H9 (cell line): ENCODE results near the gene BRS3. TPM values are rescaled to one million over a fixed set of nuclear protein-coding genes. Genes with fewer than 3 reads are reported as not detected.

Source experiments
- DNase-seq: peaks from one replicate; pipeline ENCODE4 v3.0.0-alpha.2; 2017
- H2AFZ ChIP-seq: one replicate; pipeline ENCODE4 v1.6.1; 2013; ENCODE audit warnings: mild to moderate bottlenecking, low read length, control low read depth, moderate library complexity
- H2AK5ac ChIP-seq: 2 replicates; pipeline ENCODE4 v1.6.1; 2013; ENCODE audit warnings: low read length, control low read depth, mixed read lengths; ENCODE audit not compliant: insufficient read length
- H2BK120ac ChIP-seq: one replicate; pipeline ENCODE4 v1.6.1; 2013; ENCODE audit warnings: low read depth, mild to moderate bottlenecking, low read length, control low read depth, inconsistent platforms; ENCODE audit not compliant: poor library complexity, severe bottlenecking
- H2BK12ac ChIP-seq: 2 replicates; pipeline ENCODE4 v1.6.1; 2013; ENCODE audit warnings: low read length, control low read depth, mixed read lengths, low read depth; ENCODE audit not compliant: insufficient read length
- H2BK15ac ChIP-seq: 2 replicates; pipeline ENCODE4 v1.6.1; 2013; ENCODE audit warnings: low read depth, low read length, control low read depth
- H2BK20ac ChIP-seq: one replicate; pipeline ENCODE4 v1.6.1; 2013; ENCODE audit warnings: low read depth, mild to moderate bottlenecking, low read length, control low read depth, inconsistent platforms; ENCODE audit not compliant: poor library complexity, severe bottlenecking
- H2BK5ac ChIP-seq: 2 replicates; pipeline ENCODE4 v1.6.1; 2013; ENCODE audit warnings: low read length, control low read depth, mixed read lengths; ENCODE audit not compliant: insufficient read length
- H3K14ac ChIP-seq: 2 replicates; pipeline ENCODE4 v1.6.1; 2013; ENCODE audit warnings: low read length, control low read depth; ENCODE audit not compliant: insufficient read depth
- H3K18ac ChIP-seq: 2 replicates; pipeline ENCODE4 v1.6.1; 2013; ENCODE audit warnings: low read depth, mild to moderate bottlenecking, mixed read lengths, low read length, control low read depth; ENCODE audit not compliant: insufficient read length
- H3K23ac ChIP-seq: 2 replicates; pipeline ENCODE4 v1.6.1; 2013; ENCODE audit warnings: low read length, control low read depth, mixed read lengths, low read depth; ENCODE audit not compliant: insufficient read length
- H3K23me2 ChIP-seq: 2 replicates; pipeline ENCODE4 v1.6.1; 2013; ENCODE audit warnings: low read depth, mild to moderate bottlenecking, mixed read lengths, low read length, control low read depth; ENCODE audit not compliant: insufficient read length, poor library complexity, severe bottlenecking
- H3K27ac ChIP-seq: 2 replicates; pipeline ENCODE4 v1.5.1; 2013; ENCODE audit warnings: low read length, control low read depth, mixed read lengths, low read depth; ENCODE audit not compliant: insufficient read length
- H3K27me3 ChIP-seq: 2 replicates; pipeline ENCODE4 v1.6.1; 2013; ENCODE audit warnings: low read length, control low read depth, inconsistent platforms; ENCODE audit not compliant: insufficient read depth
- H3K4ac ChIP-seq: 2 replicates; pipeline ENCODE4 v1.6.1; 2013; ENCODE audit warnings: low read depth, mild to moderate bottlenecking, control low read depth, inconsistent platforms, low read length, moderate library complexity
- H3K4me1 ChIP-seq: 2 replicates; pipeline ENCODE4 v1.6.1; 2013; ENCODE audit warnings: low read length, control low read depth, inconsistent platforms; ENCODE audit not compliant: insufficient read depth
- H3K4me2 ChIP-seq: 2 replicates; pipeline ENCODE4 v1.6.1; 2013; ENCODE audit warnings: low read length, control low read depth, mixed read lengths; ENCODE audit not compliant: insufficient read length, insufficient read depth
- H3K56ac ChIP-seq: 2 replicates; pipeline ENCODE4 v1.6.1; 2013; ENCODE audit warnings: low read depth, mild to moderate bottlenecking, mixed read lengths, low read length, control low read depth; ENCODE audit not compliant: insufficient read length
- H3K79me1 ChIP-seq: 2 replicates; pipeline ENCODE4 v1.6.1; 2013; ENCODE audit warnings: low read depth, mild to moderate bottlenecking, moderate library complexity, low read length, control low read depth, inconsistent platforms; ENCODE audit not compliant: insufficient read depth, poor library complexity, severe bottlenecking
- H3K79me2 ChIP-seq: 2 replicates; pipeline ENCODE4 v1.6.1; 2013; ENCODE audit warnings: low read length, control low read depth, inconsistent platforms; ENCODE audit not compliant: insufficient read depth
- H3K9ac ChIP-seq: 2 replicates; pipeline ENCODE4 v1.6.1; 2013; ENCODE audit warnings: low read length, control low read depth, mixed read lengths; ENCODE audit not compliant: insufficient read length; ENCODE audit errors: extremely low read depth
- H3K9me3 ChIP-seq: one replicate; pipeline ENCODE4 v1.6.1; 2013; ENCODE audit warnings: low read depth, low read length, inconsistent platforms; ENCODE audit not compliant: control insufficient read depth
- H3T11ph ChIP-seq: one replicate; pipeline ENCODE4 v1.6.1; 2013; ENCODE audit warnings: mild to moderate bottlenecking, low read length, control low read depth, inconsistent platforms
- H4K20me1 ChIP-seq: one replicate; pipeline ENCODE4 v1.6.1; 2013; ENCODE audit not compliant: control insufficient read depth, insufficient read length, insufficient read depth
- H4K5ac ChIP-seq: 2 replicates; pipeline ENCODE4 v1.6.1; 2013; ENCODE audit warnings: low read depth, mild to moderate bottlenecking, mixed read lengths, low read length, control low read depth; ENCODE audit not compliant: insufficient read length
- H4K8ac ChIP-seq: replicated peaks from 2 replicates; pipeline ENCODE4 v1.6.1; 2013; ENCODE audit warnings: low read length, control low read depth, mixed read lengths, low read depth; ENCODE audit not compliant: insufficient read length
- H4K91ac ChIP-seq: 2 replicates; pipeline ENCODE4 v1.6.1; 2013; ENCODE audit warnings: low read depth, mild to moderate bottlenecking, moderate library complexity, mixed read lengths, low read length, control low read depth; ENCODE audit not compliant: insufficient read length
- H3K27ac Mint-ChIP-seq, 3 experiments: 2 replicates in 2 of 3; 3 replicates in 1 of 3; pipeline ENCODE4 v1.8.0; 2020 to 2021; ENCODE audit warnings: mixed read lengths in 3 of 3, mild to moderate bottlenecking in 1 of 3, moderate library complexity in 1 of 3
- H3K27me3 Mint-ChIP-seq: 2 replicates; pipeline ENCODE4 v1.8.0; 2021; ENCODE audit warnings: low read depth, mild to moderate bottlenecking, moderate library complexity, mixed read lengths
- H3K36me3 Mint-ChIP-seq, 3 experiments: 2 replicates in 2 of 3; 3 replicates in 1 of 3; pipeline ENCODE4 v1.8.0; 2020 to 2021; ENCODE audit warnings: low read depth in 3 of 3, mixed read lengths in 3 of 3; ENCODE audit not compliant: insufficient read depth in 1 of 3
- H3K4me1 Mint-ChIP-seq, 2 experiments: 2 replicates each; pipeline ENCODE4 v1.8.0; 2020; ENCODE audit warnings: mixed read lengths in 2 of 2
- H3K4me3 Mint-ChIP-seq, 2 experiments: 2 replicates in 1 of 2; 3 replicates in 1 of 2; pipeline ENCODE4 v1.8.0; 2020 to 2021; ENCODE audit warnings: mild to moderate bottlenecking in 2 of 2, mixed read lengths in 2 of 2, moderate library complexity in 1 of 2
- H3K9me3 Mint-ChIP-seq, 2 experiments: 2 replicates in 1 of 2; 3 replicates in 1 of 2; pipeline ENCODE4 v1.8.0; 2020; ENCODE audit warnings: mild to moderate bottlenecking in 2 of 2, mixed read lengths in 2 of 2, moderate library complexity in 1 of 2
- WGBS: extraction: QIAGEN DNeasy Blood & Tissue Kit; methylation state at CpG from one replicate; pipeline ENCODE4 v1.1.7; 2013; ENCODE audit warnings: missing lambda C conversion rate, low lambda C conversion rate, mixed read lengths; ENCODE audit not compliant: insufficient read length; ENCODE audit errors: extremely low coverage; 5-methylcytosine and 5-hydroxymethylcytosine counted together
- total RNA-seq: library from RNA; stranded (reverse); gene quantifications from 2 replicates; pipeline ENCODE4 v1.2.1, GENCODE V29; 2021
- TF ChIP-seq, protein P1 (sequence below): fragments of 200-600 bp; sonication (generic); conservative IDR thresholded peaks from 3 replicates; pipeline ENCODE4 v1.8.0; 2021; ENCODE audit warnings: antibody characterized with exemption, mild to moderate bottlenecking

BRS3 gene
- total RNA-seq, 1 experiment from 2014 or later = not detected

DNA sequence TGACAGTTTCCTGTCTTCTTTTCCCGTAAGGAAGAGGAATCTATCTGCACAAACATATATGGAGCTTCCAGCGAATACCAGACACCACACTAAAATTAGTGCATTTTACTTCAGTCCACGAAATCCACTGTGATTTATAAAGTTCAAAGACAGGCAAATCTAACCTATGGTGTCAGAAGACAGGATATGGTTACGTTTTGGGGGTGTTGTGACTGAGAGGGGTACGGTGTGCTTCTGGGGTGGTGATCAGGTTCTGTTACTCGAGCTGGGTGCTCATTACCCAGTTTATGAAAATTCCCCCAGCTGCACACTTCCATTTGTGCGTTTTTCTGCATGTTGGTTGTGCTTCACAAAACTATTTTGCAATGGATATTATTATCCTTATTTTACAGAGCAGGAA lies 54.5 kb downstream of the BRS3 start:
- Histone ChIP-seq H3K56ac (no peak overlapping the region), H3K23me2 (no peaks in the 10 kb centered on the region), H3K9me3 (peaks cover 49% of the 10 kb centered on the region), H2AFZ (no peak overlapping the region), H3K27me3 (no peaks in the 10 kb centered on the region), H2BK120ac (no peak overlapping the region), H3K27ac (no peak overlapping the region), H3K18ac (no peak overlapping the region), H2BK15ac (no peak overlapping the region), H4K8ac (no peak overlapping the region), H2BK20ac (no peak overlapping the region), H2AK5ac (no peak overlapping the region), H3T11ph (no peak overlapping the region), H4K5ac (no peak overlapping the region), H4K91ac (no peak overlapping the region), H2BK5ac (no peak overlapping the region), H3K9ac (no peak overlapping the region), H3K79me2 (no peaks in the 10 kb centered on the region), H3K4ac (no peak overlapping the region), H3K4me2 (no peak overlapping the region), H3K23ac (no peak overlapping the region), H3K14ac (no peak overlapping the region), H2BK12ac (no peak overlapping the region), H4K20me1 (no peaks in the 10 kb centered on the region), H3K79me1 (no peaks in the 10 kb centered on the region), H3K4me1 (no peaks in the 10 kb centered on the region)
- Mint-ChIP-seq H3K27me3 (peaks cover 2% of the 10 kb centered on the region; the same call in 1 of the 2 replicates), H3K4me3 (no peak overlapping the region), H3K9me3 (peaks cover 58 to 71% of the 10 kb centered on the region in 2 experiments), H3K4me1 (no peaks in the 10 kb centered on the region), H3K27ac (no peak overlapping the region), H3K36me3 (no peaks in the 10 kb centered on the region; a peak in 1 of 7 replicates)
- WGBS = no CpG with 5 or more reads among the region's 7 CpGs
- TF ChIP-seq, protein P1, sequence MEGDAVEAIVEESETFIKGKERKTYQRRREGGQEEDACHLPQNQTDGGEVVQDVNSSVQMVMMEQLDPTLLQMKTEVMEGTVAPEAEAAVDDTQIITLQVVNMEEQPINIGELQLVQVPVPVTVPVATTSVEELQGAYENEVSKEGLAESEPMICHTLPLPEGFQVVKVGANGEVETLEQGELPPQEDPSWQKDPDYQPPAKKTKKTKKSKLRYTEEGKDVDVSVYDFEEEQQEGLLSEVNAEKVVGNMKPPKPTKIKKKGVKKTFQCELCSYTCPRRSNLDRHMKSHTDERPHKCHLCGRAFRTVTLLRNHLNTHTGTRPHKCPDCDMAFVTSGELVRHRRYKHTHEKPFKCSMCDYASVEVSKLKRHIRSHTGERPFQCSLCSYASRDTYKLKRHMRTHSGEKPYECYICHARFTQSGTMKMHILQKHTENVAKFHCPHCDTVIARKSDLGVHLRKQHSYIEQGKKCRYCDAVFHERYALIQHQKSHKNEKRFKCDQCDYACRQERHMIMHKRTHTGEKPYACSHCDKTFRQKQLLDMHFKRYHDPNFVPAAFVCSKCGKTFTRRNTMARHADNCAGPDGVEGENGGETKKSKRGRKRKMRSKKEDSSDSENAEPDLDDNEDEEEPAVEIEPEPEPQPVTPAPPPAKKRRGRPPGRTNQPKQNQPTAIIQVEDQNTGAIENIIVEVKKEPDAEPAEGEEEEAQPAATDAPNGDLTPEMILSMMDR = no peak
- DNase-seq = no peak

Other genes starting within 250 kb of the BRS3 start
- gene MAP7D3, start 236.5 kb upstream of the BRS3 start, total RNA-seq = 15.2 and 18.2 TPM in 2 replicates
- not detected in 2 replicates for gene ADGRG4, start 187.0 kb upstream of the BRS3 start, total RNA-seq
- 49.5 and 51.5 TPM in 2 replicates for gene HTATSF1, start 9.6 kb downstream of the BRS3 start, total RNA-seq
- gene VGLL1, start 44.3 kb downstream of the BRS3 start, total RNA-seq = not detected in 2 replicates
- not detected in 2 replicates for gene CD40LG, start 160.2 kb downstream of the BRS3 start, total RNA-seq